Left hindlimb (tissue), 1 donor: Measurements from ENCODE around the gene NCEH1.
"Not testable (repeated sequence)": the region's sequence is repeated elsewhere in the genome, so short reads cannot be mapped to it uniquely, and the experiment has no call there.

ENCODE experiments used
- DNase-seq: peaks from one replicate; pipeline ENCODE4 v3.0.0-alpha.2; 2018

The NCEH1 gene, protein sequence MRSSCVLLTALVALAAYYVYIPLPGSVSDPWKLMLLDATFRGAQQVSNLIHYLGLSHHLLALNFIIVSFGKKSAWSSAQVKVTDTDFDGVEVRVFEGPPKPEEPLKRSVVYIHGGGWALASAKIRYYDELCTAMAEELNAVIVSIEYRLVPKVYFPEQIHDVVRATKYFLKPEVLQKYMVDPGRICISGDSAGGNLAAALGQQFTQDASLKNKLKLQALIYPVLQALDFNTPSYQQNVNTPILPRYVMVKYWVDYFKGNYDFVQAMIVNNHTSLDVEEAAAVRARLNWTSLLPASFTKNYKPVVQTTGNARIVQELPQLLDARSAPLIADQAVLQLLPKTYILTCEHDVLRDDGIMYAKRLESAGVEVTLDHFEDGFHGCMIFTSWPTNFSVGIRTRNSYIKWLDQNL

DNA sequence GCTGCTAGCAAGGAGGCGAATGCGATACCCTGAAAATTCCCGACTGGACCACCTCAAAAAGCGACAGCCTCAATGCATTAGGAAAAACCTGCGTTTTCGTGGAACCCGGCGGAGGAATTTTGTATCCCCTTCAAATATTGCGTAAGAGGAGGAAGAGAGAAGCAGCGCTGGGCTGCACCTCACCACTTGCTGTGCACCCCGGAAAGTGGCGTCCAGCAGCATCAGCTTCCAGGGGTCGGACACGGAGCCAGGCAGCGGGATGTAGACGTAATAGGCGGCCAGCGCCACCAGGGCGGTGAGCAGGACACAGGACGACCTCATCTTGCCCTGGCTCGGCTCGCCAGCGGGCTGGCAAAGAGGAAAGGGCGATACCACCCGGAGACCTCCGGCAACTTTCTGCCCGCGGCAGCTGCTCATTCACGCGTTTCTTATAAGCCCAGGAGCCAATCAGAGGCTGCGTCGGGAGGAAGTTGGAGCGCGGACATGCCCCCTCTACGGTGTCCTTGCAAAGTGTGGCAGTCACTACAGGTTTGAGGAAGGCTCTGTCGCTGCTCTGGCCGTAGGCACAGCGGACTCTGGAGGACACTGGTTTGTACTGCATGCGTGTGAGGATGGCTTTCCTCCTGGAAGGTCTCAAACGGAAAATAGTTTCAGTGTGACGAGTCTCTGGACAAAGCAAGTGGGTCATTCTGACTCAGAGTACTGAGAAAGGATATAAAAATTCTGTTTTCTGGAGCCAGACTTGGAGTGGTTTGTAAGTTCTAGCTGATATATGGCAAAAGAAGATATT lies at the start of gene NCEH1:
NCEH1 (minus strand) TSS at position 404 of the 790 bp plus-strand sequence; CDS start at position 321, 83 bp downstream.
- peak; percentile 89 for DNase-seq

DNA sequence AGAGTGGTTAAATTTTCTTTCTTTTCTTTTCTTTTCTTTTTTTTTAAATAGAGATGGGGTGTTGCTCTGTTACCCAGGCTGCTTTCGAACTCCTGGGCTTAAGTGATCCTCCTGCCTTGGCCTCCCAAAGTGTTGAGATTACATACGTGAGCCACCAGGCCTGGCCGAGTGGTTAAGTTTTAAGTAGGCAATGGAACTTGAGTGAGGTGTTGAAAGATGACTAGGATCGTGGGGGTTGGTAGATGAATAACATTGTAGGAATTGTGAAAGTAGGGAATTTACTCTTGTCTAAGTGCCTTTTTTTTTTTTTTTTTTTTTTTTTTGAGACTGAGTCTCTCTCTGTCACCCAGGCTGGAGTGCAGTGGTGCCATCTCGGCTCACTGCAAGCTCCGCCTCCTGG lies 49.5 kb upstream of the NCEH1 start:
- not testable (repeated sequence) for DNase-seq

DNA sequence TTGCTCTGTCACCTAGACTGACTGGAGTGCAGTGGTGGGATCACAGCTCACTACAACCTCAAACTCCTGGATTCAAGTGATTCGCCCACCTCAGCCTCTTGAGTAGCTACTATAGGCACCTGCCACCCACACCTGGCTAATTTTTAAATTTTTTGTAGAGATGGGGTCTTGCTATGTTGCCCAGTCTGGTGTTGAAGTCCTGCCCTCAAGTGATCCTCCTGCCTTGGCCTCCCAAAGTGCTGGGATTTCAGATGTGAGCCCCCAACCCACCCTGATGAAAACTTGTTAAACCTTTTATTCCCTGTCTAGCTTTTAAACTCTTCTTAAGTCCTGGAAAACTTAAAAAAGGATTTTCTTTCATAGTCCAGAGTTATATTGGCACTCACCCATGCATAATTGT lies 42.3 kb upstream of the NCEH1 start:
- DNase-seq = no peak

DNA sequence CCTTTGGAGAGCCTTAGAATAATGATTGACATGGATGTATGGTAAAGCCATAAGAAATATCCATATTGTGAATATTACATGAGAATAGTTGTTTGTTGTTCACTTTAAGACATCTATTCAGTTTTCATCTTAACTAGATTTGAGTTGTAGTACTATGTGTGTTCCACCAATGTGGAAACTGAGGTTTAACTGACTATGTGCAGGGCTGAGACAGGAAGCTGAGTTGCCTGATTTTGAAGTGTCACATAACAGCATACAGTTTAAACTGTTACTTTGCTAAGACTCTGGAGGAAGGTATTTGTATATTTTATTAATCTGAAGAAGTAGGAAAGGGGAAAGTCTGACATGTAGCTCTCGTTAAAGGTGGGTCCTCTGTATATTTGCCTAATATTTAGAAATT lies 41.8 kb upstream of the NCEH1 start:
- DNase-seq = no peak

DNA sequence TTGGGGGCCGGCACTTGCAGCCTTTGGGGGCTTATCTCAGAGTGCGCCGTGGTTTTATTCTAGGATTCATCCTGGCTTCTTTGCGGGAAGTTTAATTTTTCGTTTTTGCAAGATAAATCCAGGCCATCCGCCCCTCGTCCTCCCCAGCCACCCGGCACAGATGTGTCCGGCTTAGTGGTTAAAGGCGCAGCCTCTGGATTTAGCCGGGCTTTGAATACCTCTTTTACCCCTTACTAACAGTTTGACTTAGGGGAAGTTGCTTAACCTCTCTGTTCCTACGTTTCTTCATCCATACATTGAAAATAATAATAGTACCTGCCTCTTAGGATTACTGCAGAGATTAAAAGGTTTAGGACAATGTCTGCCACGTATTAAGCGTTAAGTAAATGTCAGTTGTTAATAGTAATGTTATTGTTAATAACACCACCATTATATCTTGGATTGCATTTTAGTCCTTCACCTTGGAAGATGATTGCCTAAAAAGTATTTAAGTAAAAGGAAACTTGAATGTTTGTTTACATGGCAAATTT lies 40.4 kb upstream of the NCEH1 start:
- DNase-seq = no peak

DNA sequence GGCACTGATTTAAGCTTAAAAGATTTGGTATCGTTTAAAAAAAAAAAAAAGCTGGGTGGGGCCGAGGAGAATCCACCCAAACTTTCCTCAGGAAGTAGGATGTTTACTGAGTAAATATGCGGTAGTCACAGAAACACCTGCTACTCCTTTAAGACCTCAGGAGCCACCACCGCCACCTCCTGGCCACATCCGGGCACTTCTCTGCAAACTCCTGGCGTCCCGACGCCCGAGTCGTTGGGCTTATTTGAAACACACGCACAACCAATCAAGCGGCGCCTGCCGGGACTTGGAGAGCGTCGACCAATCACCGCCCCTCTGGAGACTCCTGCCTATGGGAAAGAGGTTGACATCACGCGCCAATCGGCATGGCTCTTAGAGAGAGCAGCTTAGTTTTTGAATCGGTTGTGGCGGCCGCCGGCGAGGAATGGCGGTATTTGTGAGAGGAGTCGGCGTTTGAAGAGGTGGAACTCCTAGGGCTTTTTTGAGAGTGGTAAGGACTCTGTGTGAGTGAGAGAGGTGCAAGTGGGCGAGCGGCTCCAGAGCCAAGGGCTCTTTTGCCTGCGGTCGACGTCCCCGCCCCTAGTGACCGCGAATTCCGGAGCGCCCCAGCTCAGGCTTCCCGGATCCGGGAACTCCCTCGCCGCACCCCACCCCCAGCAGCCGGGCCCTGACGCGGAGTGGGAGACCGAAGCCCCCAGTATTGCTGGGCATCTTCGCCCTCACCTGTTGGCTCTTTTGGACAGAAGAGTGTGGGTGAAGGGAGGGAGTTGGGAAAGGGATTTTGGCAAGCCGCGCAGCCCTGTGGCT lies 39.7 kb upstream of the NCEH1 start, which contains the start of gene ECT2:
ECT2 (plus strand) TSS at position 359 of the 807 bp plus-strand sequence. CDS start 3,805 bp downstream, outside the sequence.
- DNase-seq = peak; percentile 99

DNA sequence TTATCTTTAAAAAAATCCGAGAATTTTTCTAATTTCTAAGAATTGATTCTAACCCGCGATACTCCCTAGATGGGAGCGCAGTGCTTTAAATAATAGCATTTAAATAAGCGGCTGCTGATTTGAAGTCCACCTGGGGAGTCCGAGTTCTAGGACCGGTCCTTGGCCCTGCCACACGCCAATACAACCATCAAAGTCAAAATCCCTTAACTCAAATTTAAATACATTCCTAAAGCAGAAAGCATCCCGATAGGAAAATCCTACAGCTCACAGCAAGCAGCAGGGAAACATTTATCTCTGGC lies 39.2 kb upstream of the NCEH1 start:
- DNase-seq = no peak

DNA sequence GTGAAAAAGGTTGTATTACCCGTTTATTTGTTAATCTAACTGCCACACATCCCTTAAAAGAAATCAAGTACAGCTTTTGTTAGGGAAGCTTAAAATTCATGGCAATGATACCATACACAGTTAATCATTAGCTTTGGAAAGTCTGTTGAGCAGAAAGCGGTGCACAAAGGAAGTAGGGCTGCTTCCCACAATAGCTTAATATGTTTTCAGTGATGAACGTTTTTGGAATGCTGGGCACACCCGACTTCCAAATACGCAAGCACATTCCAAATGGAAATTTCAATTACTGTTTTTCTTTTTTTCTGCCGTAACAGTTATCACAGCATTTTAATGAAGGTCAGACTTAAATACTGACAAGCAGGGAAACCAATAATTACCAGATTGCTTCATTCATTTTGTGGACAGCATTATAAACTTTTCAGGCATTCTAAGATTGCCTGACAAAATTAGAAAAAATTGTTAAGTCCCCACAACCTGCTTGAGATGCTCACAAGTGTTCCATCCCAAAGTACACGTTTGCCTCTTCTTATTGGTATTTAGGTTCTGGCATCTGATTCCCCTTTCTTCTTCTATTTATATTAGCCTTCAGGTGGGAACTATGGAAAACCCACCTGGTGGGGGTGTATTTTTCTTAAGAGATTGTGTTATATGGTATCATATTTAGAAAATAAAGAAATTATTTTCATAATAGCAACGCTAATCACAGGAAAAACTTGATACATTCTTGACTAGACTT lies 38.5 kb upstream of the NCEH1 start:
- DNase-seq = no peak

DNA sequence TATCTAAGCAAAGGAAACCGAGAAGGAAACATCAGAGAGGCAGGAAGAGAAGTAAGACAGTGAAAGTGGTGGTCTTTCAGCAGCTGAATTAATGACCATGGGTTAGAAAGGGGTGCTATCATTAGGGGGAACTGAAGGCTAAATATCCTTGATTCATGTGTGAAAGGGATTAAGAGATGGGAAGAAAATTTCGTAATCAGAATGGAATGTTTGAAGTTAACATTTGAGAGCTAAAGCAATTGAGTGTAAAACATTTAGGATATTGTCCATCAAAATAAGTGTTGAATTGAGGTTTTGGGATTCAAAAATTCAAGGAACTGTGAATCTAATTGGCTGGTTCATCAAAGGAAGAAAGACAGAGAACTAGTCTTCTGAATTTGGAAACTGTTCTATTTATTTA lies 35.6 kb upstream of the NCEH1 start:
- DNase-seq = no peak

DNA sequence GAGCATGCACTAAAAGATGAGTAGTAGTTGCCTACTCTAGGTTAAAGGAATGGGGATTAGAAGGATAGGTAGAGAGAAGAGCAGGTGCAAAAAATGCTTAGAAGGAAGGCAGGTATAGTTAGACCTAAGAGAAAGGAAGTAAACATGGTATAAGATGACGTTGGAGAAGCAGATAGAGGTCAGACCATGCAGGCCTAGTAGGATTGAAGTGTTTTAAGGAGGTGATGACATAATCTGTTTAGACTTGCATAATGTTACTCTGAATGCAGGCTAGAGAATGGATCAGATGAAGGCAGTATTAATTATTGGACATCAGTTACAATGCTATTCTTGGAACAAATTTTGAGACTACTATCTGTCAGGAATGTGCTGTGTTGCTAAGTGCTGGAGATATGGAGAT lies 28.6 kb upstream of the NCEH1 start:
- DNase-seq = no peak

DNA sequence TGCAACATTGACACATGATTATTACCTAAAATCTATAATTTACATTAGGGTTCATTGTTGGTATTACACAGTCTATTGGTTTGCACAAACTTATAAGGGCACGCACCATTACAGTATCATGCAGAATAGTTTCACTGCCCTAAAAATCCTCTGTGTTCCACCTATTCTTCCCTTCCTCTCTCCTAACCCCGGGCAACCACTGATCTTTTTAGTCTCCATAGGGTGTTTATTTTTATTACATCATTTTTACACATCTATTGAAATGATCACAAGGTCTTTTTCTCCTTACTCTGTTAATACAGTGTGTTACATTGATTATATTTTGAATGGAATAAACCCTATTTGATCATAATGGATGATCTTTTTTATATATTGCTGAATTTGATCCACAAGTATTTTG lies 24.1 kb upstream of the NCEH1 start:
- no peak for DNase-seq

DNA sequence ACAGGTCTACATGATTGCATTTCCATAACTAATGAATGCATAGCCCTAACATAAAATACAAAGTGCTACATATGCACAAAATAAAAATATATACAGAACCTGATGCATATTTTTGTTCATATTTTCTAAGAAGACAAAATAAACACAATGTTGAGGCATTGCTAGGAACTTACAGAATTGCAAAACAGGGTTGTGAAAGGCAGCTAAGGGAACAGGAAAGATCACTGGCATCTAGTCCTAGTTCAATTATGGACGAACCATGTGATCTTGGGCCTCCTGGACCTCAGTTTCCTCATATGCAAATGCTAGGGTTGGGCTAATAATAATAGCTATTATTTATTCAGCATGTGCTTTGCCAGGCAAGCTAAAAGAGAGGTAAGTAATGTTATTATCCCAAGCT lies 15.5 kb upstream of the NCEH1 start:
- DNase-seq = no peak

DNA sequence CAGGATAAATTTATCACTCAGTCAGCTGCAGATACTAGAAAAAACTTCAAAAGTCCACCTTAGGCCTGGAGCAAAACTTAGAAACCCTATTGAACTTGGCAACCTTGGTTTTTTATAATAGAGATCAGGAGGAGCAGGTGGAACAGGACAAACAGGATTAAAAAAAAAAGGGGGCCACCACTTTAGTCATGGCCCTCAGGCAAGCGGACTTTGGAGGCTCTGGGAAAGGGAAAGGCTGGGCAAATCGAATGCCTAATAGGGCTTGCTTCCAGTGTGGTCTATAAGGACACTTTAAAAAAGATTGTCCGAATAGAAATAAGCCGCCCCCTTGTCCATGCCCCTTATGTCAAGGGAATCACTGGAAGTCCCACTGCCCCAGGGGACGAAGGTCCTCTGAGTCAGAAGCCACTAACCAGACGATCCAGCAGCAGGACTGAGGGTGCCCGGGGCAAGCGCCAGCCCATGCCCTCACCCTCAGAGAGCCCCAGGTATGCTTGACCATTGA lies 11.7 kb upstream of the NCEH1 start:
- not testable (repeated sequence) for DNase-seq

DNA sequence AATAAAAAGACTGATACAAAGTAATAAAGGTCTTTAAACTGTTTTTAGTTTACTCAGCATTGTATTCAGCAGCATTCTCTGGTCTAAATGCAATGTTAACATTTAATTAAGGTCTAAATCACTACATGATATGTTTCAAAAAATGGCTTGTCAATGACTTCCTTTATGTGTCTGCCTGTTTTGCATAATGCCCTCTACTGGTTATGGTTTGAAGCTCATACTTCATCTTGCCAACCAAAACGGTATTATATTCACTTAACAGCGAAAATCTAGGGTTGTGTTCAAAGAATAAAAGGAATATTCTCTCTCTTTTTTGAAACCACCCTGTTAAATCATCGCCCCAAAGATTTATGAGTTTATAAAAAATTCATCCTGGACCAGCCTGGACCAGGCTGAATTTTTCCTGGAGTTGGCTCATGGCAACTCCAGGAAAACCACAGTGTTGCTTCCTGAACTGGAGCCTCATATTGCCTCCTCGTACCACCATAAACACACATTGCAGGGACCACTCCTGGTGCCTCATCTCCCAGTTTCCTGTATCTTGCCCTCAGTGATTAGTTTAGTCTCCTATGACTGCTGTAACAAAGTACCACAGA lies 6.7 kb upstream of the NCEH1 start:
- no peak for DNase-seq

DNA sequence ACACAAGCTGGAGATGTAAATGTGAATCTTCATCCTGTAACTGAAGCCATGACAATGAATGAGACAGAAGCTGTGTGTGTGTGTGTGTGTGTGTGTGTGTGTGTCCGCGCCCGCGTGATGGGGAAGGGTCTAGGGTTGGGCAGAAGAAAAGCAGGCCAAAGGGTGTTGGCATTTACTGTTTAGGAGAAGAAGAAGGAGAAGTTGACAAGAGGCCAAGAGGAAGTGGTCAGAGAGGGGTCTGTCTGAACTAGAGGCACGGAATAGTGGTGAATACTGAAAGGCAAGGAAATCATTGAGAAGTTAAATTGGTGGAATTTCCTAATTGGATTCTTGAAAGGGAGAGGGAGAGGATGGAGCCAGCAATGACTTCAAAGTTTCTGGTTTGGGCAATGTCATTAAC lies 5.6 kb upstream of the NCEH1 start:
- no peak for DNase-seq

DNA sequence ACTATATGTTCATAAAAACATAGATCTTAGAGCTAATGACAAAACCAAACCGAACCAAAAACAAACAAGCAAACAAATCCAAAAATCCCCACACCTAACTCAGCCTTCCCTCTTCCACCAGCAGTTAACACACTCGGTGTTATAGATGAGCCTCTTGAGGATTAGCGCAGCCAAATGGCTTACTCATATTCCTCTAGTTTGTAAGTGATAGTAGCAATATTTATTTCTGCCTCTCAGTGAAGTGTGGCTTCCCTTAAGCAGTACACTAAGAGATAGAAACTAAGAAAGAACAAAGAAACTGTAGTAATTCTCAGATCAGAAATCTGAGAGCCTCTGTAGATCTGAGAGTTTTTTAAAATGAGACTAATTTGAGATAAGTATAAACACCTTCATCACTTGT lies 2.4 kb upstream of the NCEH1 start:
- DNase-seq = no peak

DNA sequence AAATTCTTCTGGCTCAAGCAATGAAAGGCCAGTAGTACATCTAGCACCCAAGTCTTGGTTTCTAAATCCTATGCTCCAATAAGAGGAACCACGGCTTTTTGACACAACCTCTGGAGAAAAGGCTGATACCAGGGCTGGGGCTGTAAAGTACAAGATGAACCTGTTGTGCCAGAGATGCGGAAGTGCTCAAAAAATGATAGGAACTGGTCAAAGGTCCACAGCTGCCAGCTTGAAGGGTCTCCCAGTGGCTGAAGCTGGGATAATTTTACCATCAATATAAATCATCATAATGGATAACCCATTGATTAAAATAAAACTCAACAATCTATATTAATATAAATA lies 558 bp upstream of the NCEH1 start:
- no peak for DNase-seq

DNA sequence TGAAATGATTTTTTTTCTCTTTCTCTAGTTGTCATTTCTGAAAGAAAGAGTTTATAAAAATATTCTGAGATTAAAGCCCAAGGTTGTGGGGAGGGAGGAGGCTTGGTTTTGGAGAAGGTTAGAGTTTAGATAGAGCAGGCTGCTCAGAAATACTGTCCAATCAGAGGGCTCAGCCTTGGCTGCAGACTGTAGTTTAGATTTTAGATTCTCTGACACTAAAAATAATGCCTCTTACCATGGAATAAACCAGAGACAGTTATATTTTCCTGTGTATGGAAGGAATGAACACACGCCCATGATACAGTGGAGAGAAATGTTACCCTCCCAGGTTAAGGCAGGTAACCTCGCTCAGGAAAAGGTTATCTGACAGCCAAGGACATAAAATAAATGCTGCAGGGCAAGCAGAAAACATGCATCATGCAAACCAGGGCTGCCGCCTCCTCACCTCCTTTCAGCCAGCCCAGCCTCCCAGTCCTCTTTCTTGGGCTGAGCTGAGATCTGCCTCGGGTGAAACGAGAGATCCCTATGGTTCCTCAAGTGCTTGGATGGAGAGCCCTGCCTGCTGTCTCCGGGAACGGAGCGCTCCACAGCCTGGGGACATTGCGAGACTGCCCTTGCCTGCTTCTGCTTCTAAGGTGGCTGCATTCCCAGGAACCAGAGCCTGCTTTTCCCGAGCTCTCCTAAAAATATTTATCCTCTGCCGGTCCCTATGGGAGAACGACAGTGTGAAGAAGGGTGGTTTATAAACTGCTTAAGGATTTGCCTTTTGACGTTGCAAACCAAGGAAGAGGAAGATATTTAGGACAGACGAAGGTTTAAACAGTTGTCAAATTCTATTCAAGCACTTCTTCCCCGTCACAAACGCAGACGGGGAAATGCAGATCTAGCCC lies 848 bp downstream of the NCEH1 start:
- peak; percentile 46 for DNase-seq

DNA sequence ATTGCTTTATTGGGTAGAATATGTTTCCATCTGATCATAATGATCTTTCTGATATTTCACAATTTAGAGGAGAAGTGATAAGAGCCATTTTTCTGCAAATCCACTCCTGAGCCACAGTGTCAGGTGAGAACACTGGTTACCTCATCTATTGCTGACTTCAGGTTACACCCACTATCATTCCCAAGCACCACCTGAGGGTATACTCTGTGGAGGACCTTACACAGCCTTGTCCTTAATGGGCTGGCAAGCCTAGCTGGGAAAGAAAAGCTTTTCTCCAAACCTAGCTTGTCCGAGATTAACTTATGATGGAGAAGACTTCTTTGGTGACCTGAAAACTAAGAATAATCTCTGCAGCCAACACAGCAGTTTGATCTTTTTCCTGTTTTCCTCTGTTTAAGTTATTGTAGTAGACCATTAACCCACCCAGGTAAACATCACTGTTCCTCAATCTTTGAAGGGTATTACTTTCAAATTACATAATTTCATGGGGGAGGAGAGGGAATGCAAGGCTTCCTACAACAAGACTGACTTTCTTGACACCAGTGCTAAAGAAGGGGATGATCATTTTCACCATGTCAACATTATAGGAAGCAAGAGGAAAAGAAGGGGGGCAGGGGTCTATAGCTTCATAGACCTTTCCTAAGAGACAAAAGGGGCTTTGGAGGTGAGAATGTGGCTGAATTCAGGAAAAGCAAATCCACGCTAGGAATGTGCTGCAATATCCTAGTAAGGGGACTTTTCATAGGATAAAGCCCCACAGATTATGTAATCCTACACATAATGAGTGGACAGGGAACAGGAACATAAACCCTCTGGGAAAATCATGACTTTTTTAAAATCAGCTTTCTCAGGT lies 1.7 kb downstream of the NCEH1 start:
- no peak for DNase-seq

DNA sequence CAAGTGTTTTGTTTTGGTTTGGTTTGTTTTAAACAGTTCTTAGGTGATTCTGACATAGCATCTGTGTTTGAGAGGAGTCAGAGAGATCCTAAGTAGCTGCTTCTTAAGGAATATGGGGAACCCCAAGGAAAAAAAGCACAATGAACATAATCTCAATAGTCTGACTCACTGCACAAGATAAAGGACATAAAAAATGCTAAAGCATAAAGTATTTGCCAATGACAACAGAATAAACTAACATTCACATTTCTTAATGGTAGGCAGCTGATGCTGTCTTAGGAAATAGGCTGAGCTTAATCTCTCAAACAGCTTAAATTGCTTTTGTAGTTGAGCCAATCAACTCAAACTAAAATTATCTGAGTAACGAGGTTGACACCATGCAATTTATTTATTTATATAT lies 2.9 kb downstream of the NCEH1 start:
- no peak for DNase-seq
